ENCODE results near the gene SETD4.

Gene SETD4

DNA sequence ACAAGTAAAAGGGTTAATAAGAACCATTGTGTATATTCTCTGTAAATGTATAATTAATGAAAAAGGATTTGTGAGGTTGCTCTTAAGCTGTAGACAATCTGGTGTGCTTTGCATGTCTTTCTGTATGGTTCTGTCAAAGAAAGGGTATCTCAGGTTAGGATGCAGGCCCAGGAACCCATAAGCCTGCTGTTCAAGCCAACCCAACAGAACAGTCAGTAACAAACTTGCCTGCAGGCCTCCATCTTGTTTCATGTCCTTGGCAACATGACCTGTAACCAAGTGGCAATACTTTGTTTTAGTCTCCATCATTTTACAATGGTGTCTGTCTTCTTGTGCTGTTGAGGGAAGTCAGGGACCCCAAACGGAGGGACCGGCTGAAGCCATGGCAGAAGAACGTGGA is 38.7 kb upstream of the SETD4 start:
- no peaks in the 10 kb centered on the region for H3K79me2 ChIP-seq (ENCODE audit: insufficient read depth, low read length)
- no peak overlapping the region for H3K9ac ChIP-seq (ENCODE audit: low read depth, low read length, poor library complexity, severe bottlenecking)
- H3K4me3 ChIP-seq (ENCODE audit: low read length, poor library complexity, severe bottlenecking), result no peak overlapping the region
- H3K27me3 ChIP-seq (ENCODE audit: insufficient read depth, low read length, poor library complexity, severe bottlenecking), result no peaks in the 10 kb centered on the region
- H3K9me3 ChIP-seq (ENCODE audit: insufficient read depth, low read depth, low read length), result peaks cover 2% of the 10 kb centered on the region; the same call in 1 of the 2 replicates
- no peaks in the 10 kb centered on the region for H3K4me1 ChIP-seq (ENCODE audit: insufficient read depth, low read length, poor library complexity, severe bottlenecking)
- no peak overlapping the region for H3K4me2 ChIP-seq (ENCODE audit: low read depth, low read length, poor library complexity, severe bottlenecking)
- no peak overlapping the region for H2AFZ ChIP-seq (ENCODE audit: low read length)
- TF ChIP-seq EZH2phosphoT487 (IDR thresholded peaks at IDR 0.05; ENCODE audit: borderline replicate concordance), result no peak
- TF ChIP-seq, protein P1, sequence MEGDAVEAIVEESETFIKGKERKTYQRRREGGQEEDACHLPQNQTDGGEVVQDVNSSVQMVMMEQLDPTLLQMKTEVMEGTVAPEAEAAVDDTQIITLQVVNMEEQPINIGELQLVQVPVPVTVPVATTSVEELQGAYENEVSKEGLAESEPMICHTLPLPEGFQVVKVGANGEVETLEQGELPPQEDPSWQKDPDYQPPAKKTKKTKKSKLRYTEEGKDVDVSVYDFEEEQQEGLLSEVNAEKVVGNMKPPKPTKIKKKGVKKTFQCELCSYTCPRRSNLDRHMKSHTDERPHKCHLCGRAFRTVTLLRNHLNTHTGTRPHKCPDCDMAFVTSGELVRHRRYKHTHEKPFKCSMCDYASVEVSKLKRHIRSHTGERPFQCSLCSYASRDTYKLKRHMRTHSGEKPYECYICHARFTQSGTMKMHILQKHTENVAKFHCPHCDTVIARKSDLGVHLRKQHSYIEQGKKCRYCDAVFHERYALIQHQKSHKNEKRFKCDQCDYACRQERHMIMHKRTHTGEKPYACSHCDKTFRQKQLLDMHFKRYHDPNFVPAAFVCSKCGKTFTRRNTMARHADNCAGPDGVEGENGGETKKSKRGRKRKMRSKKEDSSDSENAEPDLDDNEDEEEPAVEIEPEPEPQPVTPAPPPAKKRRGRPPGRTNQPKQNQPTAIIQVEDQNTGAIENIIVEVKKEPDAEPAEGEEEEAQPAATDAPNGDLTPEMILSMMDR (conservative IDR thresholded peaks at IDR 0.05; ENCODE audit: low read length), result no peak
- no peaks in the 10 kb centered on the region for H3K9me2 ChIP-seq (replicated peaks; ENCODE audit: low read depth, low read length)
- no peaks in the 10 kb centered on the region for H3K36me3 ChIP-seq (ENCODE audit: insufficient read depth, low read length)
- H3F3A ChIP-seq (ENCODE audit: low read depth), result no peaks in the 10 kb centered on the region
- H4K20me1 ChIP-seq (ENCODE audit: insufficient read depth, low read length, poor library complexity, severe bottlenecking), result no peaks in the 10 kb centered on the region

DNA sequence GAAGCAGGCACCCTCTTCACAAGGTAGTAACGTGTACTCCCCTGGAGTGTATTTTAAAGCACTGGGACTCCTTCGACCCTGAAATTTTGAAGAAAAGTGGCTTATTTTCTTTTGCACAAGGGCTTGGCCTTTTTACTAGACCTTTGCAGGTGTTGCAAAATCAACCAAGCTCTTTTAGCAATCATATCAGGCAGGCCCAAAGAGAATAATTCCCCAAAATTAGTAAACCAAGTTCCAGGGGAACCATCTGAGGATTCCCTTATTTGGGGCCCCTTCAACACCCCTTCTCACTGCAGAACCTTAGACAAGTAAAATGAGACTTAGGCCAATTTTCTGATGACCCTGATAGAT is 37.8 kb upstream of the SETD4 start:
- Histone ChIP-seq H3K27me3 (ENCODE audit: insufficient read depth, low read length, poor library complexity, severe bottlenecking) (no peaks in the 10 kb centered on the region), H2AFZ (ENCODE audit: low read length) (no peak overlapping the region), H3K4me2 (ENCODE audit: low read depth, low read length, poor library complexity, severe bottlenecking) (no peak overlapping the region), H3K4me3 (ENCODE audit: low read length, poor library complexity, severe bottlenecking) (no peak overlapping the region), H3K9ac (ENCODE audit: low read depth, low read length, poor library complexity, severe bottlenecking) (no peak overlapping the region), H3F3A (ENCODE audit: low read depth) (no peaks in the 10 kb centered on the region), H3K9me2 (replicated peaks; ENCODE audit: low read depth, low read length) (no peaks in the 10 kb centered on the region), H3K4me1 (ENCODE audit: insufficient read depth, low read length, poor library complexity, severe bottlenecking) (no peaks in the 10 kb centered on the region), H3K9me3 (ENCODE audit: insufficient read depth, low read depth, low read length) (peaks cover 11% of the 10 kb centered on the region; the same call in 1 of the 2 replicates), H4K20me1 (ENCODE audit: insufficient read depth, low read length, poor library complexity, severe bottlenecking) (no peaks in the 10 kb centered on the region), H3K79me2 (ENCODE audit: insufficient read depth, low read length) (no peaks in the 10 kb centered on the region), H3K36me3 (ENCODE audit: insufficient read depth, low read length) (no peaks in the 10 kb centered on the region)
- TF ChIP-seq, protein P1 (conservative IDR thresholded peaks at IDR 0.05; ENCODE audit: low read length), result no peak
- TF ChIP-seq EZH2phosphoT487 (IDR thresholded peaks at IDR 0.05; ENCODE audit: borderline replicate concordance), result no peak

DNA sequence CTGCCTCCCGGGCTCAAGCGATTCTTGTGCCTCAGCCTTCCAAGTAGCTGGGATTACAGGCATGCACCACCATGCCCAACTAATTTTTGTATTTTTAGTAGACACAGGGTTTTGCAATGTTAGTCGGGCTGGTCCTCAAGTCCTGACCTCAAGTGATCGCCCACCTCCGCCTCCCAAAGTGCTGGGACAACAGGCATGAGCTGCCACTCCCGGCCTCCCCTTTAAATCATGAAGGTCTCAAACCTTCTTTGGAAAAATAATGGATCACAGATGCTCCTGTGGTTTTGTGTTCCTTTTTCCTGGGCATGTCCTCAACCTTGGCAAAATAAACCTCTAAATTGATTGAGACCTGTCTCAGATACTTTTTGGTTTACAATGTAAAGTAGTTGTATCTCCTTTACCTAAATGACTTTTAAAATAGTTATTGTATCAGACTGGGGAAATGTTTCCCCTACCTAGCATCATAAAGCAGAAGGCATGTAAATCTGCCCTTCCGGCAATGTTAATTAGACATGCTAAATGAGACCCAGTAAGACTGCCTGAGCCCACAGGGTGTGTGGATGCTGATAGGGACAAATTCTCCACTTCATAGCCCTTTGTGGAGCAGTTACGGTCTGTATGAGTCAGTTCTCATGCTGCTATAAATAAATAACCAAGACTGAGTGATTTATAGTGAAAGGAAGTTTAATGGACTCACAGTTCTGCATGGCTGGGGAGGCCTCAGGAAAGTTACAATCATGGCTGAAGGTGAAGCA is 37.3 kb upstream of the SETD4 start:
- H4K20me1 ChIP-seq (ENCODE audit: insufficient read depth, low read length, poor library complexity, severe bottlenecking), result no peaks in the 10 kb centered on the region
- no peaks in the 10 kb centered on the region for H3K27me3 ChIP-seq (ENCODE audit: insufficient read depth, low read length, poor library complexity, severe bottlenecking)
- H3K4me3 ChIP-seq (ENCODE audit: low read length, poor library complexity, severe bottlenecking), result no peak overlapping the region
- H3K36me3 ChIP-seq (ENCODE audit: insufficient read depth, low read length), result no peaks in the 10 kb centered on the region
- no peaks in the 10 kb centered on the region for H3K4me1 ChIP-seq (ENCODE audit: insufficient read depth, low read length, poor library complexity, severe bottlenecking)
- H3K4me2 ChIP-seq (ENCODE audit: low read depth, low read length, poor library complexity, severe bottlenecking), result peak overlapping the region; percentile 23
- peaks cover 12% of the 10 kb centered on the region; the same call in 1 of the 2 replicates for H3K9me3 ChIP-seq (ENCODE audit: insufficient read depth, low read depth, low read length)
- H2AFZ ChIP-seq (ENCODE audit: low read length), result no peak overlapping the region
- H3K9ac ChIP-seq (ENCODE audit: low read depth, low read length, poor library complexity, severe bottlenecking), result no peak overlapping the region
- H3F3A ChIP-seq (ENCODE audit: low read depth), result no peaks in the 10 kb centered on the region
- H3K9me2 ChIP-seq (replicated peaks; ENCODE audit: low read depth, low read length), result no peaks in the 10 kb centered on the region
- no peaks in the 10 kb centered on the region for H3K79me2 ChIP-seq (ENCODE audit: insufficient read depth, low read length)
- no peak for TF ChIP-seq EZH2phosphoT487 (IDR thresholded peaks at IDR 0.05; ENCODE audit: borderline replicate concordance)
- TF ChIP-seq, protein P1 (conservative IDR thresholded peaks at IDR 0.05; ENCODE audit: low read length), result no peak
